OCI-M1 (cell line): ENCODE measurements around the gene CPSF7.
A peak's percentile ranks its signal among the peaks of the same experiment; 100 is the strongest.
"Not testable (repeated sequence)": the region's sequence is repeated elsewhere in the genome, so short reads cannot be mapped to it uniquely, and the experiment has no call there.

ENCODE experiments used
- DNase-seq: peaks from one replicate; lab custom pipeline; 2025; lab: John Stamatoyannopoulos, UW

CPSF7 gene

GRCh38 chr11:61437496-61437895, 7.7 kb upstream of the CPSF7 start:
- no peak for DNase-seq

- not testable (repeated sequence) for DNase-seq
Measured at GRCh38 chr11:61430839-61431238, 1.1 kb upstream of the CPSF7 start.

- DNase-seq: peak; percentile 79
Measured at GRCh38 chr11:61429346-61429690, 457 bp downstream of the CPSF7 start.

GRCh38 chr11:61425367-61426131, 4.2 kb downstream of the CPSF7 start:
- DNase-seq: no peak

DNA sequence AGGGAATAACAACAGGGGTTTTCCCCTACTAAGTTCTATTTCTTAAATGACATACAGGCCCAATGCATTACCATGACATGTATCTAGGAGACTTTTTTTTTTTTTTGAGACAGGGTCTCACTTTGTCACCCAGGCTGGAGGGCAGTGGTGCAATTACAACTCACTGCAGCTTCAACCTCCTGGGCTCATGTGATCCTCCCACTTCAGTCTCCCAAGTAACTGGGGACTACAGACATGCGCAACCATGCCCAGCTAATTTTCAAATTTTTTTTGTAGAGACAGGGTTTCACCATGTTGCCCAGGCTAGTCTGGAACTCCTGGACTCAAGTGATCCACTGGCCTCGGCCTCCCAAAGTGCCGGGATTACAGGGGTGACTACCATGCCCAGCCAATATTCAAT, 7.5 kb downstream of the CPSF7 start:
- no peak for DNase-seq

GRCh38 chr11:61418136-61418535, 11.6 kb downstream of the CPSF7 start:
- DNase-seq: no peak

DNA sequence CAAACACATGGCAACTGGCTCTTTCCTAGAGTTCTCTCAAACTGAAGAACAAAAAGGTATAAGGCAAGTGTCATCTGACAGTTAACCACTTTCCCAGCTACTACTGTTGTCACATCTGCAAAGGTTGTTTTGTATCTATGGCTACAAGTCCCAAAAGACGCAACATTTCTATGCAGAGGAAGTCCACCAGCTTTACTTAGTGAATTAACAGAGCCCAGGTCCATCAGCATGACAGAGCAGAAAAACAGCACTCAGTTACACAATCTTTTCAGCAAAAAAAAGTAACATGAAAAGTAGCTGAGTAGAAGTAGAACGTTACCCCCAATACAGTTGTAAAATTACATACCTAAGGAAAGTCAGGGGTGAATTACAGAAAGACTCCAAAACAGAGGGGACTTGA, 12.1 kb downstream of the CPSF7 start:
- peak; percentile 5 for DNase-seq

GRCh38 chr11:61416941-61417340, 12.8 kb downstream of the CPSF7 start:
- no peak for DNase-seq

- DNase-seq: no peak
Measured at GRCh38 chr11:61415381-61415780, 14.4 kb downstream of the CPSF7 start.

DNA sequence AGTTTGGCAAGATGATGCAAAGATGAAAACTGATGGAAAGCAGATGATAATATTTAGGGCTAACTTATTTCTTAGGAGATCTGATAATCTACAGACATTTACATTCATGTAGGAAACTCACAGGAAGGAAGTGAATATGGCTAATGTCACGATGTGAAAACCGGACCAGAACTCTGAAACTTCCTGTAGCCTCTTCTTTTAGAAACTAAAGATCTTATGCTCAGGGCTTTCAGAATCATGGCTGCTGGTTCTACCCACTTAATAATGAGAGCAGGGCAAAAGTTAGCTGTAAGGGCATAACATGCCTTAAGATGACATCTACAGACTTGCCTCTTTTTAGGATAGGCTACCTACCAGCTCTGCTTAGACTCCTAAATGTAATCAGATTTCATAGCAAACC, 15.2 kb downstream of the CPSF7 start:
- no peak for DNase-seq

DNA sequence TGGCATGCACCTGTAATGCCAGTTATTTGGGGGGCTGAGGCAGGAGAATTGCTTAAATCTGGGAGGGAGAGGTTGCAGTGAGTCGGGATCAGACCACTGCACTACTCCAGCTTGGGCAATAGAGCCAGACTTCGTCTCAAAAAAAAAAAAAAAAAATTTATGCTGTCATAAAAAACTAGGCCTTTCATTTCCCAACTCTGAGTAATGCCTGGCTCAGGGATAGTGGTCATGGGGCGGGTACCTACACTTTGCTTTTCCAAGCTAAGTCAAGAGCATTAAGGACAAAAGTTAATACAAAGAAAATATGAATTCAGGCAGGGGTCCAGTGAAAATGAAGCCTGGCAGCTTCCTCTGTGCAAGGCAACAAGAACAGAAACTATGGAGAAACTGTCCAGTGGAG, 16.3 kb downstream of the CPSF7 start:
- no peak for DNase-seq

DNA sequence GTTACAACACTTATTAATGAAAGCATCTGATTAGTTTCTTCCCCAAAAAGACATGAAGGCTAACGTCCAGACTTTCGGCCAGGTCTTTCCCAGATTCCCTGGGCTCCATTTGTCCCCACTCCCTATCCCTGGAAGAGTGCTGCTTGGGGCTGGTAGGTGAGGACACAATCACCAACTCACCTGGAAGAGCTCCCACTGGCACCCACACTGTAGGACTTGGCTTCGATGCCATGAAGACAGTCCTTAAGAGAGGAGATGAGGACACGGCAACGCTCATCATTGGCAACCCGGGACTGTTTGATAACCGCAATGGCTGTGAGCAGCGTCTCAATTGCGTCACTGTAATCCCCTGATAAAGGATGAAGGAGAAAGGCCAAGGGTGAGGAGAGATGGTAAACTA, 18.2 kb downstream of the CPSF7 start:
- no peak for DNase-seq

DNA sequence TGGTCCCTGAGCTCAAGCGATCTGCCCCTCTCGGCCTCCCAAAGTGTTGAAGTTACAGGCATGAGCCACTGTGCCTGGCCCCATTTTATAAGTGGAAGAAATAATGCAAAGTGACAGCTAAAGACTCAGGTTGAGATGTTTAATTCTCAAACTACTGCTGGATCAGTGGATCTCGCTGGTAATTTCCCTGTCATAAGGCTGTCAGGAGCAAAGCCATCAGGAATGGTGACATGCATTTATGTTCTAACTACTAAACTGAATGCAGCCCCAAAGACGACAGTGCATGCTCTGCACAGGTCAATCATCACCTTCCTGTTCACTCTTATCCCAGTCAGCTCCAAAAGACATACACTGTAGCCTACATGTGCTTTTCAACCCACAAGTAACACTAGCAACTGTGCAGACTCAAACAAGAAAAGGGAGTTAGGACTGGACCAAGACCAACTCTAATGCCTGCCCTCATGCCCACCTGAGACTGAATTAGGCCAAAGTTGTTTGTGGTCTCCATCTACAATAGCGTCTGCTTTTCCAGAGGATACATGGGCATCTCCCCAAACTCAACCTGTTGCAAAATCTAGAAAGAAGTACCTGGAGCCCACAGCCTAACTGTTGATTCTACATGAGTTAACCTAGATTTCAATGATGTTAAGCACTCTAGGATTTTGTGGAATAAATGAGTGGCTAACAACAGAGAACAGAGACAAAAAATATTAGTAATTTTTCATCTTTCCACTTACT, 22.6 kb downstream of the CPSF7 start:
- no peak for DNase-seq

GRCh38 chr11:61406067-61406466, 23.7 kb downstream of the CPSF7 start:
- DNase-seq: no peak

GRCh38 chr11:61404641-61405040, 25.1 kb downstream of the CPSF7 start:
- no peak for DNase-seq

DNA sequence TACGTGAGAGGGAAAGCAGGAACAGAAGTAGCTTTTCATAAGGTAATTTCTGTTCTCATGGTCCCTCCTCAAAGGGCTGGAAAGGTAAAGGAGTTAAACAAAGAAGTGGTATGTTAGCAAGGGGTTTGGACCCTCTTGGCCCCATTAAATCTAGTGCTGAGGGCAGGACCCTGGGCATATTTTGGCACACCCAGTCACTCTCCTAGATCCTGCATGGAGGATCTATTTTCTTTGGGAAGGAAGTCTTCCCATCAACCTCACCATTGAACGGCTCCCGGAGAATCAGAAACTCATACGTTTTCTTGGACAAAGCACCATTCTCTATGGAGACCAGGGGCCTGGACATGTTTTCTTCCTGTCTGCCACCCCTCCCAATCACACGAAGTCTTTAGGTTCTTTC, 25.7 kb downstream of the CPSF7 start:
- DNase-seq: no peak

- no peak for DNase-seq
Measured at GRCh38 chr11:61403658-61404057, 26.1 kb downstream of the CPSF7 start.

- DNase-seq: no peak
Measured at GRCh38 chr11:61401573-61401972, 28.2 kb downstream of the CPSF7 start.

DNA sequence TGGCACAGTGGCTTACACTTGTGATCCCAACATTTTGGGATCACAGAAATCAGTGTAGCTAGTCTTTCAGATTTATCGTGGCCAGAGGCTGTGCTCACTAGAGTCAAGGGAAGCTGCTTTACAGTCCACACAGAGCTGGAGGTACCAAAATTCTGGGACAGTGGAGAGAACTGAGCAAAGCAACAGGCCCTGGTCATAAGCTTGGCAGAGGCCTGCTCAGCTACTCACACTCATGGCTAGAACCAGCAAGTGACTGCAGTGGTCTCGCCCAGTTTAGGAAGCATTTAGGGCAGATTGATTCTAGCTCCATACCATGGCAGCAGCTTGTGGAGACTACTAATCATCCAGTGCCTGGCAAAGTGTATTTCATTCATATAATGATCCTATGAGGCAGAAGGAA, 28.6 kb downstream of the CPSF7 start:
- no peak for DNase-seq

GRCh38 chr11:61392981-61393595, 36.7 kb downstream of the CPSF7 start:
- DNase-seq: peak; percentile 59

GRCh38 chr11:61390161-61390560, 39.6 kb downstream of the CPSF7 start:
- DNase-seq: no peak

GRCh38 chr11:61384271-61385242, 45.2 kb downstream of the CPSF7 start:
- DNase-seq: peak; percentile 46
